Gastroesophageal sphincter (tissue), 4 donors: ENCODE data around the gene SPIN1. TPM values are rescaled to one million over a fixed set of nuclear protein-coding genes. Genes with fewer than 3 reads are reported as not detected.

Experiments used
- ATAC-seq: fragments of 150-250 bp; one replicate; pipeline ENCODE4 v1.9.1; 2016; ENCODE audit warnings: mild to moderate bottlenecking, moderate library complexity
- H3K27ac ChIP-seq, 4 donors: fragments of 200-600 bp; sonication (generic) in 3 of 4; 1 replicate in 3 of 4; 2 replicates in 1 of 4; pipeline ENCODE4 v1.5.1; 2016 to 2019
- H3K27me3 ChIP-seq: fragments of 200-600 bp; sonication (generic); one replicate; pipeline ENCODE4 v1.5.1; 2019
- H3K36me3 ChIP-seq, 2 donors: fragments of 200-600 bp; sonication (generic); one replicate each; pipeline ENCODE4 v1.5.1; 2019; ENCODE audit warnings: control low read depth in 1 of 2
- H3K4me1 ChIP-seq, 3 donors: fragments of 200-600 bp; sonication (generic); 1 replicate in 2 of 3; 2 replicates in 1 of 3; pipeline ENCODE4 v1.5.1; 2016 to 2019; ENCODE audit warnings: control low read depth in 2 of 3
- H3K4me3 ChIP-seq, 2 donors: fragments of 200-600 bp; sonication (generic); one replicate each; pipeline ENCODE4 v1.5.1; 2019; ENCODE audit warnings: mild to moderate bottlenecking in 1 of 2, moderate library complexity in 1 of 2
- H3K9me3 ChIP-seq, 3 donors: fragments of 200-600 bp; sonication (generic); one replicate each; pipeline ENCODE4 v1.5.1; 2017 to 2019; ENCODE audit warnings: control low read depth in 2 of 3
- EP300 ChIP-seq: sonication (generic); formaldehyde crosslinking; IDR thresholded peaks from one replicate; pipeline ENCODE4 v1.6.1; 2017; ENCODE audit warnings: antibody characterized with exemption, mild to moderate bottlenecking
- POLR2A ChIP-seq, 2 donors: fragments of 450-650 bp; IDR thresholded peaks; one replicate each; pipeline ENCODE4 v1.6.1; 2017; ENCODE audit warnings: antibody characterized with exemption in 2 of 2, mild to moderate bottlenecking in 2 of 2, moderate library complexity in 1 of 2
- POLR2AphosphoS5 ChIP-seq: sonication (generic); formaldehyde crosslinking; IDR thresholded peaks from one replicate; pipeline ENCODE4 v1.6.1; 2017; ENCODE audit warnings: antibody characterized with exemption
- WGBS, 2 donors: methylation state at CpG; one replicate each; pipeline ENCODE4 v1.1.5; 2018; ENCODE audit warnings: low coverage in 1 of 2; 5-methylcytosine and 5-hydroxymethylcytosine counted together
- total RNA-seq, 4 donors: library from RNA; depleted of rRNA; stranded (reverse); fragments of >200 nt; gene quantifications; one replicate each; pipeline ENCODE4 v1.1.0, GENCODE V29; 2016
- TF ChIP-seq, protein P1 (sequence below), 4 experiments: fragments of 200-600 bp in 2 of 4; fragments of 450-650 bp in 2 of 4; sonication (generic) in 1 of 4; IDR thresholded peaks; one replicate each; pipeline ENCODE4 v1.5.1; 2017 to 2019; ENCODE audit warnings: antibody characterized with exemption in 4 of 4, mild to moderate bottlenecking in 2 of 4, moderate library complexity in 2 of 4

Gene SPIN1
- total RNA-seq, 4 donors from 2014 or later, result 86.8 to 112 (median 99.5) TPM

DNA sequence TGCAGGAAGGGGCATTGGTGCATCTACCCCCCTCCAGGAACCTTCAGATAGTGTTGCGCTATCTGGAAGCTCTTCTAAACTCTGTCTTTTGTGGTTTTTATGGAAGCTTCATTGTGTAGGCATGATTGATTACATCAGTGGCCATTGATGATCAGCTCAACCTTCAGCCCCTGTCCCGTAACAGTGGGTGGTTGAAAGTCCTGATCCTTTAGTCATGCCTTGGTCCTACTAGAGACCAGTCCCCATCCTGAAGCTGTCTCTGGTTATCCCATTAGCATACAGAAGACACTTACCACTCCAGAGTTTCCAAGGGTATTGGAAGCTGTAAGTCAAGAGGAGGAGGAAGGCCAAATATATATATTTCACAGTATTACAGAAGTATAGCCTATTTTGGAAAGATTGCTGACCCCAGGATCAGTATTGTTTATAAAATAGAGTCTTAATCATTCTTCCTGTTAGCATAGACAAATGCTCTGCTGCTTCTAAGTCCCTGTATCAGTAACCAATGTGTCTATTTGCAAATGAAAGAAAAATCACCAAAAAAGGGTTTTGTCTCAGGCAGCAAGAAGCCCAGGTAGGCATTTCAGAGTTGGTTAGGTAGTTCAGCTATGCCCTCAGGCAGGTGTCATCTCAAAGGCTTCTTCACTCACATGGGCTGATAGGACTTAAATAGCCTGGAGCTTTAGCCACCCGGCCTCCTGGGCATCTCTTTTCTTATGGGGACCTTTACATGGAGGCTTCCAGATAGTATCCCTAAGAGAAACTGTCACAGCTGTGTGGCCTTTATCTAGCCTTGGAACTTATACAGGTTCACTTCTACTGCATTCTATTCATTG lies 41.6 kb downstream of the SPIN1 start:
- Histone ChIP-seq H3K4me1 (peaks cover 0 to 37% (median 0%) of the 10 kb centered on the region in 3 donors), H3K4me3 (no peak overlapping the region), H3K36me3 (peaks cover 0 to 60% of the 10 kb centered on the region in 2 donors), H3K9me3 (no peaks in the 10 kb centered on the region), H3K27me3 (no peaks in the 10 kb centered on the region), H3K27ac (no peak overlapping the region)
- WGBS, 2 donors, result 94 to 96% methylated on average over 2 to 3 of the region's 3 CpGs
- TF ChIP-seq, protein P1, sequence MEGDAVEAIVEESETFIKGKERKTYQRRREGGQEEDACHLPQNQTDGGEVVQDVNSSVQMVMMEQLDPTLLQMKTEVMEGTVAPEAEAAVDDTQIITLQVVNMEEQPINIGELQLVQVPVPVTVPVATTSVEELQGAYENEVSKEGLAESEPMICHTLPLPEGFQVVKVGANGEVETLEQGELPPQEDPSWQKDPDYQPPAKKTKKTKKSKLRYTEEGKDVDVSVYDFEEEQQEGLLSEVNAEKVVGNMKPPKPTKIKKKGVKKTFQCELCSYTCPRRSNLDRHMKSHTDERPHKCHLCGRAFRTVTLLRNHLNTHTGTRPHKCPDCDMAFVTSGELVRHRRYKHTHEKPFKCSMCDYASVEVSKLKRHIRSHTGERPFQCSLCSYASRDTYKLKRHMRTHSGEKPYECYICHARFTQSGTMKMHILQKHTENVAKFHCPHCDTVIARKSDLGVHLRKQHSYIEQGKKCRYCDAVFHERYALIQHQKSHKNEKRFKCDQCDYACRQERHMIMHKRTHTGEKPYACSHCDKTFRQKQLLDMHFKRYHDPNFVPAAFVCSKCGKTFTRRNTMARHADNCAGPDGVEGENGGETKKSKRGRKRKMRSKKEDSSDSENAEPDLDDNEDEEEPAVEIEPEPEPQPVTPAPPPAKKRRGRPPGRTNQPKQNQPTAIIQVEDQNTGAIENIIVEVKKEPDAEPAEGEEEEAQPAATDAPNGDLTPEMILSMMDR (IDR thresholded peaks at IDR 0.05), result no peak
- no peak for TF ChIP-seq POLR2A (IDR thresholded peaks at IDR 0.05)
- TF ChIP-seq EP300, result no peak
- no peak for TF ChIP-seq POLR2AphosphoS5
- ATAC-seq, result no peak

DNA sequence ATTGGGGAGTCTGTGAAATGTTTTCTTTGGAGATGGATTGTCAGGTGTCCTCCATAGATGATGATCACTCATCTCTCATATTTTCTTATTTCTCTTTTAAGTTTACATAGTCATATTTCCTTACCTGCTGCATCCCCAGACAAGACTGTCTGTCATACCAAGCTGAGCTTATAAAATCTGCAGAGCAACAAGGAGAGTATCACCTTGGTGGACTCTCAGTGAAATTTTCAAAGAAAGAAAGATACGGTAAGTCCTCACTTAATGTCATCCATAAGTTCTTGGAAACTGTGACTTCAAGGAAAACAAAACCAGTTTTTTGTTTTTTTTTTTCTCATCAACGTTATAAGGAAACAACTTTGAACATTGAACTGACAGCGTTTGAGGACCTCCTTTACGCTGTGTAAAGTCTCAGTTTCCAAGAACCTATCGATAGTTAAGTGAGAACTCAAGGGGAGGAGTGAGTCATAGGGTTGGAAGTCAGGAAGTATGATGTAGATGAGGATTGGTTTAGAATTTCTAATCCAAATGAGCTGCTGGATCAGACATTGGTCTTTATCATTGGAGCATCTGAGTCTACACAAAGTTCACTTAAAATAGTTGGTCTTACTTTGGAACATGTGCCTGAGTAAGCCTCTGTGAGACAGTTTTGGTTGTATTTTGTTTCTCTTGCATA lies 45.5 kb downstream of the SPIN1 start:
- Histone ChIP-seq H3K36me3 (peaks cover 0 to 85% of the 10 kb centered on the region in 2 donors), H3K9me3 (no peaks in the 10 kb centered on the region), H3K4me3 (no peak overlapping the region), H3K4me1 (peaks cover 0 to 10% (median 0%) of the 10 kb centered on the region in 3 donors), H3K27ac (no peak overlapping the region), H3K27me3 (no peaks in the 10 kb centered on the region)
- WGBS, 2 donors, result 89 to 92% methylated on average over 5 of the region's 5 CpGs
- ATAC-seq, result no peak
- no peak for TF ChIP-seq POLR2AphosphoS5

DNA sequence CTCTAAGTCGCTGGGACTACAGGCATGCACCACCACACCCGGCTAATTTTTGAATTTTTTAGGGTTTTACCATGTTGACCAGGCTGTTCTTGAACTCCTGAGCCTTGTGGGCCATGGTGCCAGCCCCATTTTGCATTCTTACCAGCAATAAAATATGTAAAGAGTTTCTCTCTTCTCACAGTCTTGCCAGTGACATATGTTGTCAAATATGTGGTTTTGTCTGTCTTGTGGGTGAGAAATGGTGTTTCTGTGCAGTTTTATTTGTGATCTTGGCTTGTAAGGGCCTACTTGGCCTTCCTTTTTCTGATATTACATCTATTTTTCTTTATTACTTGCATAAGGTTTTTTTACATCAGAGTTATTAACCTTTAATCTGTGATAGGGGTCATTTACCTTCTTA lies 47.1 kb downstream of the SPIN1 start:
- peaks cover 0 to under 1% (median 0%) of the 10 kb centered on the region in 3 donors for H3K4me1 ChIP-seq
- 71 to 87% methylated on average over 1 to 2 of the region's 2 CpGs for WGBS, 2 donors
- peaks cover 0 to 71% of the 10 kb centered on the region in 2 donors for H3K36me3 ChIP-seq
- no peaks in the 10 kb centered on the region for H3K9me3 ChIP-seq
- no peak overlapping the region for H3K27ac ChIP-seq
- H3K27me3 ChIP-seq, result no peaks in the 10 kb centered on the region
- no peak for TF ChIP-seq POLR2AphosphoS5
- TF ChIP-seq, protein P1 (IDR thresholded peaks at IDR 0.05), result no peak
- TF ChIP-seq POLR2A (IDR thresholded peaks at IDR 0.05), result no peak
- TF ChIP-seq EP300, result no peak
- ATAC-seq, result no peak
- H3K4me3 ChIP-seq, result no peak overlapping the region

DNA sequence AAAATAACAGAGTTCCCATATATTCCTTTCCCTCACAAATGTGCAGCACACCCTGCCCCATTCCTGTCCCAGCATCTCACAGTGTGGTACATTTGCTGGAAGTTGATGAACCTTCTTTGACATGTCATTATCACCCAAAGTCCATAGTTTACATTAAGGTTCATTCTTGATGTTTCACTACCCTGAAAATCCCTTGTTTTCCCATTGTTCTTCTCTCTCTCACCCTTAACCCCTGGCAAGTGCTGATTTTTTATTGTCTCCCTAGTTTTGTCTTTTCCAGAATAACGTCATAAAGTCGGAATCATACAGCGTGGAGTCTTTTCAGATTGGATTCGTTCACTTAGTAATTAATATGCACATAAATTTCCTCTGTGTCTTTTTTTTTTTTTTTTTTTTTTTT lies 48.1 kb downstream of the SPIN1 start:
- H3K27ac ChIP-seq, result no peak overlapping the region
- 95% methylated on average over 4 of the region's 4 CpGs; no CpG with 5 or more reads in 1 of the 2 donors for WGBS, 2 donors
- no peaks in the 10 kb centered on the region for H3K27me3 ChIP-seq
- H3K4me3 ChIP-seq, result no peak overlapping the region
- no peak for ATAC-seq
- H3K4me1 ChIP-seq, result no peaks in the 10 kb centered on the region
- TF ChIP-seq POLR2A (IDR thresholded peaks at IDR 0.05) (no peak), EP300 (no peak), POLR2AphosphoS5 (no peak)
- TF ChIP-seq, protein P1 (IDR thresholded peaks at IDR 0.05), result no peak
- H3K36me3 ChIP-seq, result peaks cover 0 to 68% of the 10 kb centered on the region in 2 donors
- H3K9me3 ChIP-seq, result no peaks in the 10 kb centered on the region

DNA sequence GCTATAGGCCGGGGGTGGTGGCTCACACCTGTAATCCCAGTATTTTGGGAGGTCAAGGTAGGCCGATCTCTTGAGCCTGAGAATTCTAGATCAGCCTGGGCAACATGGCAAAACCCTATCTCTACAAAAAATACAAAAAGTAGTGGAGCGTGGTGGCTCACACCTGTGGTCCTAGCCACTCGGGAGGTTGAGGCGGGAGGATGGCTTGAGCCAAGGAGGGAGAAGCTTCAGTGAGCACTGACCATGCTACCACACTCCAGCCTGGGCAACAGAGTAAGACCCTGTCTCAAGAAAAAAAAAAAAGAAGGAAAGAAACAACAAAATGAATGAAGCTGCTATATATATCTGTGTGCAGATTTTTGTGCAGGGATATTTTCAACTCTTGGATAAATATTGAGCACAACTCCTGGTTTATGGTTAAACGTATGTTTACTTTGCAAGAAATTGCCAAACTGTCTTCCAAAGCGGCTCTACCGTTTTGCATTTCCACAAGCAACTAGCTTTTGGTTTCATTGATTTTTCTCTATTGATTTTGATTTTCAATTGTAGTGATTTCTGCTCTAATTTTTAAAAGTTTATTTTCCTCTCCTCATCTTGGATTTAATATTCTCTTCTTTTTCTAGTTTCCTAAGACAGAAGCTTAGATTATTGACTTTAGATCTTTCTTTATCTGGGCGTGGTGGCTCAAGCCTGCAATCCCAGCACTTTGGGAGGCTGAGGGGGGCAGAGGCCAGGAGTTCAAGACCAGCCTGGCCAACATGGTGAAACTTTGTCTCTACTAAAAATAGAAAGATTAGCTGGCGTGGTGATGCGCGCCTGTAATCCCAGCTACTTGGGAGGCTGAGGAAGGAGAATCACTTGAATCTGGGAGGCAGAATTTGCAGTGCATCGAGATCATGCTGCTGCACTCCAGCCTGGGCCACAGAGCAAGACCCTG lies 49.2 kb downstream of the SPIN1 start:
- Histone ChIP-seq H3K36me3 (peaks cover 0 to 59% of the 10 kb centered on the region in 2 donors), H3K4me3 (no peak overlapping the region), H3K9me3 (no peaks in the 10 kb centered on the region), H3K27ac (no peak overlapping the region), H3K4me1 (no peaks in the 10 kb centered on the region), H3K27me3 (no peaks in the 10 kb centered on the region)
- no peak for TF ChIP-seq POLR2A (IDR thresholded peaks at IDR 0.05)
- TF ChIP-seq EP300, result no peak
- TF ChIP-seq, protein P1 (IDR thresholded peaks at IDR 0.05), result no peak
- TF ChIP-seq POLR2AphosphoS5, result no peak
- WGBS, 2 donors, result 97% methylated on average over 6 to 13 of the region's 13 CpGs
- ATAC-seq, result no peak
